GM19395 (cell line): ENCODE measurements around the gene SDK2.
"Not testable (repeated sequence)": the region's sequence is repeated elsewhere in the genome, so short reads cannot be mapped to it uniquely, and the experiment has no call there.

Experiments
- ATAC-seq: cut with Tn5 transposase; IDR thresholded peaks from one replicate; pipeline ENCODE4 v1.9.1; 2021; ENCODE audit warnings: mild to moderate bottlenecking, moderate library complexity; ENCODE audit not compliant: unreplicated experiment

Gene SDK2

GRCh38 chr17:73464447-73464846, 179.8 kb downstream of the SDK2 start:
- no peak for ATAC-seq

GRCh38 chr17:73463821-73464220, 180.4 kb downstream of the SDK2 start:
- no peak for ATAC-seq

- ATAC-seq: no peak
Measured at GRCh38 chr17:73462823-73463222, 181.4 kb downstream of the SDK2 start.

- no peak for ATAC-seq
Measured at GRCh38 chr17:73459980-73460379, 184.3 kb downstream of the SDK2 start.

- no peak for ATAC-seq
Measured at GRCh38 chr17:73455767-73456166, 188.5 kb downstream of the SDK2 start.

GRCh38 chr17:73455050-73455687, 189.1 kb downstream of the SDK2 start:
- ATAC-seq: no peak

- not testable (repeated sequence) for ATAC-seq
Measured at GRCh38 chr17:73453494-73453893, 190.8 kb downstream of the SDK2 start.

GRCh38 chr17:73453090-73453489, 191.2 kb downstream of the SDK2 start:
- no peak for ATAC-seq

- ATAC-seq: no peak
Measured at GRCh38 chr17:73452009-73452408, 192.2 kb downstream of the SDK2 start.

- no peak for ATAC-seq
Measured at GRCh38 chr17:73447319-73447718, 196.9 kb downstream of the SDK2 start.

- ATAC-seq: no peak
Measured at GRCh38 chr17:73446617-73447016, 197.6 kb downstream of the SDK2 start.

- no peak for ATAC-seq
Measured at GRCh38 chr17:73445466-73445865, 198.8 kb downstream of the SDK2 start.

- no peak for ATAC-seq
Measured at GRCh38 chr17:73444021-73444420, 200.2 kb downstream of the SDK2 start.

GRCh38 chr17:73439597-73439996, 204.6 kb downstream of the SDK2 start:
- no peak for ATAC-seq

- ATAC-seq: no peak
Measured at GRCh38 chr17:73437826-73438225, 206.4 kb downstream of the SDK2 start.

GRCh38 chr17:73436954-73437353, 207.3 kb downstream of the SDK2 start:
- ATAC-seq: no peak

GRCh38 chr17:73435412-73435811, 208.8 kb downstream of the SDK2 start:
- ATAC-seq: no peak

GRCh38 chr17:73434154-73434553, 210.1 kb downstream of the SDK2 start:
- ATAC-seq: no peak

- ATAC-seq: no peak
Measured at GRCh38 chr17:73433501-73433900, 210.7 kb downstream of the SDK2 start.

GRCh38 chr17:73432624-73433190, 211.5 kb downstream of the SDK2 start:
- no peak for ATAC-seq

GRCh38 chr17:73431401-73432205, 212.6 kb downstream of the SDK2 start:
- ATAC-seq: no peak

GRCh38 chr17:73430848-73431247, 213.4 kb downstream of the SDK2 start:
- ATAC-seq: no peak
